ENCODE measurements around the gene NDRG4.

DNA sequence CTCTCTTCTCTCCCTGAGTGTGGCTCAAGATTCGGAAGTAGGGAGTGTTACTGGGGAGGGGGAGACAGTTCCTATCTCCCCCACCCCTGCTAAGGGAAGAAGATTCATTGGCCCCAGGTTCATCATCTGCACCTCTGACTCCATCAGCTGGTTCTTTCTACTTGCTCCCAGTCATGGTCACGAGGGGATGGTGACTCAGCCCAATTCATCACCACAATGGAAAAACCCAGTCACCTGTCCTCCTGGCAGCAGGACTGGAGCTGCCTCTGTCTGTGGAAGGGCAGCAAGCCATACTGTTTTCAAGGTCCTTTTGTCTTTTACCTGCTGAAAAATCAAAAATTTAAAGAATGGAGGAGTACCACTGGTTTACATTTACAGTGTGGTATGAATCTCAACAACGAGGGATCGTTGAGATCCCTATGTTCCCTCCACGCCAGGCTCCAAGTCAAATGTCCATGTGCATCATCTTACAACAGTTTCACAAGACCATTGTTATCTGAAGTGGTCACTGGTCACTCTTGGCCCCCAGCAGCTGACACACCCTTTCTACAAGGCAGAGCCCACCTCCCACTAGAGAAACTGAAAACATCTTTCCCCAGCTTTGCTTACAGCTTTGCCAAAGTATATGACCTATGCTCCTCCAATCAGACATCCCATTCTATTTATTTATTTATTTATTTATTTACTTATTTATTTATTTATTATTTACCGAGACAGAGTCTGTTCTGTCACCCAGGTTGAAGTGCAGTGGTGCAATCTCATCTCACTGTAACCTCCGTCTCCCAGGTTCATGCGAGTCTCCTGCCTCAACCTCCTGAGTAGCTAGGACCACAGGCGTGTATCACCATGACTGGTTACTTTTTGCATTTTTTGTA, 40.4 kb upstream of the NDRG4 start:
- TF ChIP-seq POLR2A (IDR thresholded peaks at IDR 0.05; ENCODE audit: low read depth, low read length) (no peak), POLR2AphosphoS5 (IDR thresholded peaks at IDR 0.05; ENCODE audit: insufficient read depth, low read depth, low read length) (peak; percentile 19), EZH2 (IDR thresholded peaks at IDR 0.05; ENCODE audit: borderline replicate concordance, low read depth, low read length, severe bottlenecking) (no peak), MYC (IDR thresholded peaks at IDR 0.05; ENCODE audit: low read depth, low read length) (no peak), JUN (IDR thresholded peaks at IDR 0.05; ENCODE audit: borderline replicate concordance, insufficient read depth, insufficient read length, low read depth) (peak; percentile 79)
- TF ChIP-seq, protein P1, sequence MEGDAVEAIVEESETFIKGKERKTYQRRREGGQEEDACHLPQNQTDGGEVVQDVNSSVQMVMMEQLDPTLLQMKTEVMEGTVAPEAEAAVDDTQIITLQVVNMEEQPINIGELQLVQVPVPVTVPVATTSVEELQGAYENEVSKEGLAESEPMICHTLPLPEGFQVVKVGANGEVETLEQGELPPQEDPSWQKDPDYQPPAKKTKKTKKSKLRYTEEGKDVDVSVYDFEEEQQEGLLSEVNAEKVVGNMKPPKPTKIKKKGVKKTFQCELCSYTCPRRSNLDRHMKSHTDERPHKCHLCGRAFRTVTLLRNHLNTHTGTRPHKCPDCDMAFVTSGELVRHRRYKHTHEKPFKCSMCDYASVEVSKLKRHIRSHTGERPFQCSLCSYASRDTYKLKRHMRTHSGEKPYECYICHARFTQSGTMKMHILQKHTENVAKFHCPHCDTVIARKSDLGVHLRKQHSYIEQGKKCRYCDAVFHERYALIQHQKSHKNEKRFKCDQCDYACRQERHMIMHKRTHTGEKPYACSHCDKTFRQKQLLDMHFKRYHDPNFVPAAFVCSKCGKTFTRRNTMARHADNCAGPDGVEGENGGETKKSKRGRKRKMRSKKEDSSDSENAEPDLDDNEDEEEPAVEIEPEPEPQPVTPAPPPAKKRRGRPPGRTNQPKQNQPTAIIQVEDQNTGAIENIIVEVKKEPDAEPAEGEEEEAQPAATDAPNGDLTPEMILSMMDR (IDR thresholded peaks at IDR 0.05; ENCODE audit: extremely low read depth in 1 of 2, insufficient read depth in 1 of 2, low read depth in 1 of 2, low read length in 2 of 2) = no peak
- TF ChIP-seq, protein P2, sequence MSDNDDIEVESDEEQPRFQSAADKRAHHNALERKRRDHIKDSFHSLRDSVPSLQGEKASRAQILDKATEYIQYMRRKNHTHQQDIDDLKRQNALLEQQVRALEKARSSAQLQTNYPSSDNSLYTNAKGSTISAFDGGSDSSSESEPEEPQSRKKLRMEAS (IDR thresholded peaks at IDR 0.05; ENCODE audit: insufficient read depth, insufficient read length) = no peak

Measured in endothelial cell of umbilical vein (primary cell).